ENCODE measurements around the gene STK24.

Gene STK24

DNA sequence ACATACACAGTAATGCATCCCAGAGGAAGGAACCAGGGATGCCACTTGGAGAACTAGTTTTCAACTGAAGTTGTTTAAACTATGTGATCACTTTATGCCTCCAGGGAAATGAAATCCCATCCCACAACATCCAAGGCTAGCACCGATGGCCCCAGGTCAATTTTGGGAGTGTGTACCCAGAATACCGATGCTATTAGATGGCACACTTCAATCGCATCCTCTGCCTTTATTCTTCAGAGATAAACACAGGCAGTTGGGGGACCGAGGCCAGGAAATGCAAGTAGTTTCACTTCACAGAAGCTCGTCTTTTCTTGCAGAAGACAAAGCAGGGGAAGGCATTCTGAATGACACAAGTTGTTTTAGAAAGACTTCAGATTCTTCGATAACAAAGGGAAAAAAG is 13.8 kb downstream of the STK24 start:
- H3K4me3 ChIP-seq (ENCODE audit: low read depth, low read length) = no peak overlapping the region
- TF ChIP-seq, protein P1, sequence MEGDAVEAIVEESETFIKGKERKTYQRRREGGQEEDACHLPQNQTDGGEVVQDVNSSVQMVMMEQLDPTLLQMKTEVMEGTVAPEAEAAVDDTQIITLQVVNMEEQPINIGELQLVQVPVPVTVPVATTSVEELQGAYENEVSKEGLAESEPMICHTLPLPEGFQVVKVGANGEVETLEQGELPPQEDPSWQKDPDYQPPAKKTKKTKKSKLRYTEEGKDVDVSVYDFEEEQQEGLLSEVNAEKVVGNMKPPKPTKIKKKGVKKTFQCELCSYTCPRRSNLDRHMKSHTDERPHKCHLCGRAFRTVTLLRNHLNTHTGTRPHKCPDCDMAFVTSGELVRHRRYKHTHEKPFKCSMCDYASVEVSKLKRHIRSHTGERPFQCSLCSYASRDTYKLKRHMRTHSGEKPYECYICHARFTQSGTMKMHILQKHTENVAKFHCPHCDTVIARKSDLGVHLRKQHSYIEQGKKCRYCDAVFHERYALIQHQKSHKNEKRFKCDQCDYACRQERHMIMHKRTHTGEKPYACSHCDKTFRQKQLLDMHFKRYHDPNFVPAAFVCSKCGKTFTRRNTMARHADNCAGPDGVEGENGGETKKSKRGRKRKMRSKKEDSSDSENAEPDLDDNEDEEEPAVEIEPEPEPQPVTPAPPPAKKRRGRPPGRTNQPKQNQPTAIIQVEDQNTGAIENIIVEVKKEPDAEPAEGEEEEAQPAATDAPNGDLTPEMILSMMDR (IDR thresholded peaks at IDR 0.05; ENCODE audit: low read depth, low read length, missing control alignments) = no peak
- no peak for DNase-seq (ENCODE audit: low read depth)

DNA sequence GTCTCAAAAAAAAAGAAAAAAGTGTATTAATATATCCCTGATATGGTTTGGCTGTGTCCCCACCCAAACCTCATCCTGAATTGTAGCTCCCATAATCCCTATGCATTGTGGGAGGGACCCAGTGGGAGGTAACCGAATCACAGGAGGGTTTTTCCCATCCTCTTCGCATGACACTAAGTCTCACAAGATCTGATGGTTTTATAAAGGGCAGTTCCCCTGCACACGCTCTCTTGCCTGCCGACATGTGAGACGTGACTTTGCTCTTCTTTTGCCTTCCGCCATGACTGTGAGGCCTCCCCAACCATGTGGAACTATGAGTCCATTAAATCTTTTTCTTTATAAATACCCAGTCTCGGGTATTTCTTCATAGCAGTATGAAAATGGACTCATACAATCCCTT is 17.7 kb downstream of the STK24 start:
- DNase-seq (ENCODE audit: low read depth) = no peak
- TF ChIP-seq, protein P1 (IDR thresholded peaks at IDR 0.05; ENCODE audit: low read depth, low read length, missing control alignments) = no peak
- H3K4me3 ChIP-seq (ENCODE audit: low read depth, low read length) = no peak overlapping the region

DNA sequence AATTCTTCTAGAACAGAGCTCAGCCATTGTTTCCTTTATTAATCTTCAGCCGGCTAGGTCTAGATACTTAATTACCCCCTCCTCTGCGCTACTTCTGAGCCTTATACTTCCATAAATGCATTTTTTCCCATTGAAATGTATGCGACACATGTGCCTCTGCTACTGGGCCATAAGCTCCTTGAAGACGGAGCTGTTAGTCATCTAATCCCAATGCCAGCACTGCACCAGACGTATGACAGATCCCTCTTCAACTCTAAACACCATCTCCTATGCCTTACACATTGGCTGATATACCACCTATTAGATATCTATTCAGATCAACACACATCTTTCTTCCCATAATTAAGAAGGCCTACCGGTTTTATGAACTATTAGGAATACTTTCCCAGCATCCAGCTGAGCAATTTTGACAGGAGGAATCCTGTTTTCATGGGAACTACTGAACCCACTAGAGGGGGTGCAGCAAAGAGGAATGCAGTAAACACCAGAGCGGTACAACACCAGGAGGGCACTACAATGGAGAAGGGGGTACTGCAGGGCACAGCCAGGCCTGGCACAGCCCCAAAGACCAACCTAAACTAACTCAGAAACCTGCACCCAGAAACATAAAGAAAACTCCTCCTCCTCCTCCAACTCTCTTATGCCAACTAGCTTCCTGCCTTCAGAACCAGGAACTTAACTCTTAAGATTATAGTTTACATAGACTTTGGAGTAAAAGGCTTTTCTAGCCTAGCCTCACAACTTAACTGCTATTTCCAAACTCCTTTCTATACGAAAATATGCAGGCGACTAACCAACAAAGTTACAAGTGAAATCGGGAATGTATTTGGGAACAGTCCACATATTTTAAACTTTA is 18.7 kb downstream of the STK24 start:
- TF ChIP-seq, protein P1 (IDR thresholded peaks at IDR 0.05; ENCODE audit: low read depth, low read length, missing control alignments) = no peak

DNA sequence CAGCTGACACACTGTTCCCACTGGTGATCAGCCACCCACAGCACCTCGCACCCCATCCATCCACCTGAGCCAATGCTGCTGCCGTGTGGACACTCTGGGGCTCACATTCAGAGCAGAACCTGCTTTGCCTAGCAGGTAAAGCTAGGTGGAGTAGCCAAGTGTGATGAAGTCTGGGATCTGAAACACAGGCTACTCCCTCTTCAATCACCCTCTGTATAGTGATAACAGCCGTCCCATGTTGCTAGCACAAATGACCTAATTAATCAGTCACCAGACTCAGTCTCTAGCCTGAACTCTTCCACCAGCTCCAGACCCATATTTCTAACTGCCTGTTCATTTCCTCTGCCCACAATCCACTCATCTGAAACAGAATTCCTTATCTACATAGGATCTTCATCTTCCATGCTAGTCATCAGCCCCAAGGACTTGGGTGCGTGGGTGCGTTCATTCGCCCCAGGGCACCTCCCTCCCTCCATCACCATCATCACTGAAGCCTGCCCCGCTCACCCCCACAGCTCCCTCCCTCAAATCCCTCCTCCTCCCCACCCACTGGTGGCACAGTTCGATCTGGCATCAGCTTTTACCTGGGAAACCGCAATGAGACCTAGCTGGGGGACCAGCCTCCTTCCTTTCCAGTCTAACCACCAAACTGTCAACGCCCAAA is 19.8 kb downstream of the STK24 start:
- DNase-seq (ENCODE audit: low read depth) = no peak
- no peak overlapping the region for H3K4me3 ChIP-seq (ENCODE audit: low read depth, low read length)
- TF ChIP-seq, protein P1 (IDR thresholded peaks at IDR 0.05; ENCODE audit: low read depth, low read length, missing control alignments) = peak; percentile 14

More for the DNA sequence above, 18.7 kb downstream of the STK24 start:
- no peak overlapping the region for H3K4me3 ChIP-seq (ENCODE audit: low read depth, low read length)
- DNase-seq (ENCODE audit: low read depth) = no peak

DNA sequence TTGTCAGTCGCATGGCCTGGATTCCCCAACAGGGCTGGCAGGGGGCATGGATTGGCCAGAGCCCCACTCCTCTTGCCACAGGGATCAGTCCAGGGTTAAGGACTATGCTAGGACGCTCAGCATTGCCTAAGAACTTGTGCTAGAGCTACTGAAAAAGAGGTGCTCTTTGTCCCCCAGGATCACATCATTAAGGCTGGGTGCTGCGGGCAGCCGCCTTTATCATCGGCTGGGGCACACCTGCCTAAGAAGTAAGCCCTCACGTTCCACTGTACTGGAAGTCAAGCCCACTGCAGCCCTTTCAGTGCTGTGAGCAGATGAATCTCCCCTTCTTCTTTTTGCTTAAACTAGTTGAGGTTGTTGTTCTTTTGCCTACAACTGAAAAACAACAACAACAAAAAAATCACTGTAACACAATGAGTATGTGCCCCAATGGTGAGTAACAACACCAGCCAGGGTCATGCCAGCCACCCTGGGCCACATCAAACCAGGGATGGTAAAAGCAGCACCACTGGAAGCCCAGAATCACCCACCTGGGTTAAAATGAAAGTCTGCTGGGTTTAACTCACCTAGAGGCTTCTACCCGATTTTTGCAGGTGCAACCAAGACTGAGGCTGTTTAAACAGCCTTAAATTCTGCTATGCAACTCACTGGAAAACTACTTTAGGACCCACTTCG is 20.6 kb downstream of the STK24 start:
- H3K4me3 ChIP-seq (ENCODE audit: low read depth, low read length) = no peak overlapping the region
- TF ChIP-seq, protein P1 (IDR thresholded peaks at IDR 0.05; ENCODE audit: low read depth, low read length, missing control alignments) = no peak
- no peak for DNase-seq (ENCODE audit: low read depth)

DNA sequence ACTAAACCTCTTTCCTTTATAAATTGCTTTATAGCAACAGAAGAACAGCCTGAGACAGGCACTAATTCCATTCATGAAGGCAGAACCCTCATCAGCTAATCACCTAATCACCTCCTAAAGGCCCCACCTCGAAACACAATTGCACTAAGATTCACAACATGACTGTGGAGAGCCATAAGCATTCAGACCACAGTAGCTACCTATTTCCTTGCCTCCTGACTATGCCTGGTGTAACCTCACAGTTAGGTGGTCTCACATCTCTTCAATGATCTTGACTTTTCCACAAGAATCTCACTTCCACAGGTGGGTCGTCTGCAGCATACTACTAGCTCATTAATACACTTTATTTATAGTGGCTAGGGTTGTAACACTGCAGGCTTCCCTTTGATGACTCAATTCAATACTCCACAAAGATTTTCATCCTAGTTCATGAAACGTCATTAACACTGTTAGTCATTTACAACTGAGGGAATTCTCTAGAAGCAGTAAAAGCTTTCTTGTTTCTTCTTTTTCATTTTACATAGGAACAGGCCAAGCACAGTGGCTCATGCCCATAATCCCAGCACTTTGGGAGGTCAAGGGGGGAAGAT is 27.1 kb downstream of the STK24 start:
- H3K4me3 ChIP-seq (ENCODE audit: low read depth, low read length) = no peak overlapping the region
- DNase-seq (ENCODE audit: low read depth) = no peak
- TF ChIP-seq, protein P1 (IDR thresholded peaks at IDR 0.05; ENCODE audit: low read depth, low read length, missing control alignments) = no peak
